Type B pancreatic cell (in vitro differentiated cells): ENCODE results near the gene KCNIP3. TPM values are rescaled to one million over a fixed set of nuclear protein-coding genes. Genes with fewer than 3 reads are reported as not detected.
"Not testable (repeated sequence)": the region's sequence is repeated elsewhere in the genome, so short reads cannot be mapped to it uniquely, and the experiment has no call there.

ENCODE experiments used
- DNase-seq: peaks from one replicate; pipeline ENCODE4 v3.0.0; 2021; ENCODE audit warnings: mixed read lengths; ENCODE audit not compliant: unreplicated experiment; ENCODE audit errors: extremely low spot score
- H3K27ac Mint-ChIP-seq: 2 replicates; pipeline ENCODE4 v1.8.0; 2021; ENCODE audit warnings: mild to moderate bottlenecking, mixed read lengths
- H3K27me3 Mint-ChIP-seq: 2 replicates; pipeline ENCODE4 v1.8.0; 2021; ENCODE audit warnings: mixed read lengths
- H3K36me3 Mint-ChIP-seq: 2 replicates; pipeline ENCODE4 v1.8.0; 2021; ENCODE audit warnings: mixed read lengths
- H3K4me1 Mint-ChIP-seq: one replicate; pipeline ENCODE4 v1.8.0; 2021; ENCODE audit warnings: mixed read lengths; ENCODE audit not compliant: unreplicated experiment
- H3K4me3 Mint-ChIP-seq: 2 replicates; pipeline ENCODE4 v1.8.0; 2021; ENCODE audit warnings: mild to moderate bottlenecking, mixed read lengths
- H3K9me3 Mint-ChIP-seq: 2 replicates; pipeline ENCODE4 v1.8.0; 2021; ENCODE audit warnings: mixed read lengths
- total RNA-seq: library from RNA; stranded (reverse); gene quantifications from 2 replicates; pipeline ENCODE4 v1.2.1, GENCODE V29; 2021; ENCODE audit warnings: low replicate concordance
- TF ChIP-seq, protein P1 (sequence below): fragments of 200-600 bp; sonication (generic); conservative IDR thresholded peaks from 2 replicates; pipeline ENCODE4 v1.5.0; 2021; ENCODE audit warnings: antibody characterized with exemption, mild to moderate bottlenecking

KCNIP3 gene
- total RNA-seq, 1 donor from 2014 or later: 5.3 TPM

GRCh38 chr2:95374921-95375471 lies 77.8 kb downstream of the KCNIP3 start:
- DNase-seq: peak; percentile 56
- Mint-ChIP-seq H3K27me3 (peaks cover 15% of the 10 kb centered on the region), H3K4me1 (no peaks in the 10 kb centered on the region), H3K27ac (no peak overlapping the region), H3K36me3 (no peaks in the 10 kb centered on the region), H3K9me3 (no peaks in the 10 kb centered on the region), H3K4me3 (no peak overlapping the region)
- TF ChIP-seq, protein P1, sequence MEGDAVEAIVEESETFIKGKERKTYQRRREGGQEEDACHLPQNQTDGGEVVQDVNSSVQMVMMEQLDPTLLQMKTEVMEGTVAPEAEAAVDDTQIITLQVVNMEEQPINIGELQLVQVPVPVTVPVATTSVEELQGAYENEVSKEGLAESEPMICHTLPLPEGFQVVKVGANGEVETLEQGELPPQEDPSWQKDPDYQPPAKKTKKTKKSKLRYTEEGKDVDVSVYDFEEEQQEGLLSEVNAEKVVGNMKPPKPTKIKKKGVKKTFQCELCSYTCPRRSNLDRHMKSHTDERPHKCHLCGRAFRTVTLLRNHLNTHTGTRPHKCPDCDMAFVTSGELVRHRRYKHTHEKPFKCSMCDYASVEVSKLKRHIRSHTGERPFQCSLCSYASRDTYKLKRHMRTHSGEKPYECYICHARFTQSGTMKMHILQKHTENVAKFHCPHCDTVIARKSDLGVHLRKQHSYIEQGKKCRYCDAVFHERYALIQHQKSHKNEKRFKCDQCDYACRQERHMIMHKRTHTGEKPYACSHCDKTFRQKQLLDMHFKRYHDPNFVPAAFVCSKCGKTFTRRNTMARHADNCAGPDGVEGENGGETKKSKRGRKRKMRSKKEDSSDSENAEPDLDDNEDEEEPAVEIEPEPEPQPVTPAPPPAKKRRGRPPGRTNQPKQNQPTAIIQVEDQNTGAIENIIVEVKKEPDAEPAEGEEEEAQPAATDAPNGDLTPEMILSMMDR: no peak

DNA sequence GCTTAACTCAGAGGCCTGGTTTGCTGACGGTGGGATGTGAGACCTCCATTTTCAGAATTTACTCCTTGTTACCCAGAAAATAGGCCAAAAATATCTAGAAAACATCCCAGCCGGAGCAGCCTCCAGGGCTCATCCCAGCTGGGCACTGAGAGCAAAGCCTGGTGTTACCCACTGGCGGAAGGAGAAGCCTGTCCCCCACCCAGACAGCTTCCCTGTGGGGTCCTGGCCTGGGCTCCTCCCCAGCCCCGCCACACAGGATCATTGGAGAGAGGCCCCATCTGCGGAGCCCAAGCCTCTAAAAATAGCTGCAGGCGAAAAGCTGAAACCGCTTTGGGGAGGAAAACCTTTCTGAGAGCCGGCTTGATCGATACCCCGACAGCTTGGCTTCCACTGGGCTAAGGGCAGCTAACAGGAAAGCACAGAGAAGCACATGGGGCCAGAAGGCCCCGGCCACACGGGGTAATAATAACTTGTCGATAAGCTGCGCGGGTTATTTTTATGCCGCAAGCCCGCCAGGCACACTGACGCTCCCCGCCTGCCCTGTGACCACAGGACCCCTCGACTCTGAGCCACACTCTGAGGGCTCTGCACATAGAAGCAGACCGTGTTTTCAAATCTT lies 78.5 kb downstream of the KCNIP3 start:
- Mint-ChIP-seq H3K36me3 (no peaks in the 10 kb centered on the region), H3K4me3 (no peak overlapping the region), H3K9me3 (no peaks in the 10 kb centered on the region), H3K27ac (no peak overlapping the region), H3K27me3 (peaks cover 14% of the 10 kb centered on the region), H3K4me1 (no peaks in the 10 kb centered on the region)
- TF ChIP-seq, protein P1: no peak
- no peak for DNase-seq

DNA sequence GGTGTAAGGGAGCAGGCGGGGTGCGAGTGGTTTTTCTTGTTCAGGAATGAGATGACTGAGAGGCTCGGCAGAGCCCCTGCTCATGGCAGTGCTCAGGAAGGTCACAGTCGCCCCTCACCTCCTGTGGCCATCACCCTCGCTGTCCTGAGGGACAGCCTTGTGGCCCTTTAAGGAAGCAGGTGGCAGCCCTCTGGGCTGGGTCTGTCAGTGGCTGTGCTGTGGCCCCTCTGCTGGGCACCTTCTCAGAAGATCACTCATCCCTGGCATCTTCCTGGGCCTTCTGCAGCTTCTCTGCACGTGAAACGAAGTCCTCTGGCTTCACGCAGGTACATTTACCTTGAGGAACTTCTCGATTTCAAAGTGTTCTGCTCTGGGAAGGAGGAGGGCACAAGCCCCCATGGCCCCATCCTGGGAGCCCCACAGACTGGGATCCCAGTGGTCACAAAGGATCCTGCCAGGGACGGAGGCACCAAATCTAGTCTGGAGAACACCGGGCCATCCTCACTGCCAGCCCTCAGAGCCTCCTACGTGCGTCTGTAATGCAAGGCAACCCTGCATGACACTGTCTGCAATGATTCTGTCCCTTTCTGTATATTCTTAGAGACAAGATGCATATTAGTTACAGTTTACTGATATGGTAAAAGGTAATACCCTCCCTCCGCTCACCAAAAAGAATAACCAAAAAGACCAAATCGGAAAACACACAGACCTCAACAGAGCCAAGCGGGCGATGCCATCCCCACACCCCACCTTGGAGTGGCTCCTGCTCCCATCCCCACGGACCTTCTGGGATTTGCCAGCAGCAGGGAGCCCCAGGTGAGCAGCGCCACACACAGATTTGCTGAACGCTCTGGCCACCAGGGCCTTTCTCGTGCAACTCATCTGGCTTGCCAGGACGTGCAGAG lies 79.4 kb downstream of the KCNIP3 start:
- TF ChIP-seq, protein P1: no peak
- no peaks in the 10 kb centered on the region for H3K4me1 Mint-ChIP-seq
- no peak overlapping the region for H3K27ac Mint-ChIP-seq
- no peak for DNase-seq
- H3K36me3 Mint-ChIP-seq: no peaks in the 10 kb centered on the region
- H3K4me3 Mint-ChIP-seq: no peak overlapping the region
- peaks cover 14% of the 10 kb centered on the region for H3K27me3 Mint-ChIP-seq
- H3K9me3 Mint-ChIP-seq: no peaks in the 10 kb centered on the region

DNA sequence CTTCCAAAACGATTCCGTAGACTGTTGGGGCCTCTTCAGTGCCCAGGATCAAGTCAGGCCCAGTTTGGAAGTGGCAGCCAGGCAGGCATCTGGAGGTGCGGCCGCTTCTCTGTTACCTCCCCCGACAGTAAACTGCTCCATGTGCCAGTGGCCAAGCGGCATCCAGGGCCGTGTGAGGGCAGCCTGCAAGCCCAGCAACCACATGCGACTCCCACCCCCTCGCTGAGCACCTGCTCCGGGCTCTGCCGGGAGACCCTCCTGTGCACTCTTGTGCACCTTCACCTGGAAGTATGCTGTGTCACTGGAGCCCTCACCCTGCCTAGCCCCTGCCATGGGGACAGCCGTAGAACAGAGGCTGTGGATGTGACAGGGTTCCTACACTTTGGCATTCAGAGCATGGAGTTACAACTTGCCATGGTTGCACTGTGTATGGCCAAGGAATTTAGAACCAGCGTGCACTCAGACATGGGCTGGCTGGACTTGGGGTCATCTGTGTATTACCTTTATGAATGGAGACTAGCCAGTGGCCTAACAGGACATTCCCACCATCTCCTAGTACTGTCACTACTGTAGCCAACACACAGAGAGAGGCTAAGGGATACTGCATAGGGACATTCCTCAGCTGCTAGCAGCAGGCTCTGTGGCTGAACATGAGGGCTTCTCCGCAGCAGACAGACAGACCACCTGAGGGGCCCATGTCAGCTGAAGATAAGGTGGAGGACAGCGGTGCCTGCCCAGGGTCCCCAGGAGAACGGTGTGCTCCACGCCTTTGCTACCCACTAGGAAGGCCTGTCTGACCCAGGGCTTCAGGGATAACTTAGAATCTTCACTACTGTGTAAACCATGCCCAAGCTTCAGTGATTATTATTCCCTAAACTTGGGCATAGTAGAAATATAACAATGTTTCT lies 80.3 kb downstream of the KCNIP3 start:
- Mint-ChIP-seq H3K36me3 (no peaks in the 10 kb centered on the region), H3K9me3 (no peaks in the 10 kb centered on the region), H3K27me3 (peaks cover 11% of the 10 kb centered on the region), H3K4me1 (no peaks in the 10 kb centered on the region), H3K4me3 (no peak overlapping the region), H3K27ac (no peak overlapping the region)
- TF ChIP-seq, protein P1: no peak
- DNase-seq: no peak

GRCh38 chr2:95378281-95378680 lies 81.1 kb downstream of the KCNIP3 start:
- H3K4me1 Mint-ChIP-seq, H3K27ac Mint-ChIP-seq, H3K27me3 Mint-ChIP-seq, DNase-seq, H3K4me3 Mint-ChIP-seq, H3K36me3 Mint-ChIP-seq, H3K9me3 Mint-ChIP-seq: not testable (repeated sequence)
